ENCODE results near the gene MYH7. TPM values are rescaled to one million over a fixed set of nuclear protein-coding genes. Genes with fewer than 3 reads are reported as not detected.
A peak's percentile ranks its signal among the peaks of the same experiment; 100 is the strongest.

MYH7 gene
- total RNA-seq, 1 experiment from 2014 or later: not detected

DNA sequence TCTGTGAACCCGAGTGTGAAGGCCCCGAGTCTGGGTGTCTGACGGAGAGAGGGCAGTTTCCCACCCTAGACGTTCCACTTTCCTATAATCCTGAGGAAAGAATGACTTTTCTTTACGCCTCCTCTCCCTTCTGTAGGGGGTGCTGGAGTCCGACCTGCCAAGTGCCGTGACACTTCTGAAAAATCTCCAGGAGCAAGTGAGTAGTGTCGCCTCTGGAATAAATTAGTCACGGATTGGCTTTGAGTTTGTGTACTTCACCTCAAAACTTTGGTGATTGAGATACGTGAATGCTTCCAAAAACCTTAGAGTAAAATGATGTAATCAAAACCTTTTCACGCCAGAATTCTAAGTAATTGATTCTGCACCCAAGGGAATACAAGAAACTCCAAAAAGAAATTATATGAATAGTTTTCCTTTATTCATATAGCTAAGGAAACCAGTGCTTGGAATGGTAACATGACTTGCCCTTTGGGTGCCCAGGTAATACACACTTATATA lies 34.5 kb upstream of the MYH7 start (continued):
- TF ChIP-seq, protein P1, sequence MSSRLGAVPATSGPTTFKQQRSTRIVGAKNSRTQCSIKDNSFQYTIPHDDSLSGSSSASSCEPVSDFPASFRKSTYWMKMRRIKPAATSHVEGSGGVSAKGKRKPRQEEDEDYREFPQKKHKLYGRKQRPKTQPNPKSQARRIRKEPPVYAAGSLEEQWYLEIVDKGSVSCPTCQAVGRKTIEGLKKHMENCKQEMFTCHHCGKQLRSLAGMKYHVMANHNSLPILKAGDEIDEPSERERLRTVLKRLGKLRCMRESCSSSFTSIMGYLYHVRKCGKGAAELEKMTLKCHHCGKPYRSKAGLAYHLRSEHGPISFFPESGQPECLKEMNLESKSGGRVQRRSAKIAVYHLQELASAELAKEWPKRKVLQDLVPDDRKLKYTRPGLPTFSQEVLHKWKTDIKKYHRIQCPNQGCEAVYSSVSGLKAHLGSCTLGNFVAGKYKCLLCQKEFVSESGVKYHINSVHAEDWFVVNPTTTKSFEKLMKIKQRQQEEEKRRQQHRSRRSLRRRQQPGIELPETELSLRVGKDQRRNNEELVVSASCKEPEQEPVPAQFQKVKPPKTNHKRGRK (CRISPR knock-in tag; IDR thresholded peaks at IDR 0.05; ENCODE audit: borderline replicate concordance): no peak
- TF ChIP-seq KAT7 (CRISPR knock-in tag; IDR thresholded peaks at IDR 0.05; ENCODE audit: borderline replicate concordance) (no peak), OVOL2 (CRISPR knock-in tag; IDR thresholded peaks at IDR 0.05; ENCODE audit: borderline replicate concordance) (no peak), ZMAT4 (CRISPR knock-in tag; IDR thresholded peaks at IDR 0.05) (no peak), CBFB (CRISPR knock-in tag; IDR thresholded peaks at IDR 0.05; ENCODE audit: low read depth) (no peak), TEAD1 (CRISPR knock-in tag; IDR thresholded peaks at IDR 0.05) (no peak)
- TF ChIP-seq, protein P2, sequence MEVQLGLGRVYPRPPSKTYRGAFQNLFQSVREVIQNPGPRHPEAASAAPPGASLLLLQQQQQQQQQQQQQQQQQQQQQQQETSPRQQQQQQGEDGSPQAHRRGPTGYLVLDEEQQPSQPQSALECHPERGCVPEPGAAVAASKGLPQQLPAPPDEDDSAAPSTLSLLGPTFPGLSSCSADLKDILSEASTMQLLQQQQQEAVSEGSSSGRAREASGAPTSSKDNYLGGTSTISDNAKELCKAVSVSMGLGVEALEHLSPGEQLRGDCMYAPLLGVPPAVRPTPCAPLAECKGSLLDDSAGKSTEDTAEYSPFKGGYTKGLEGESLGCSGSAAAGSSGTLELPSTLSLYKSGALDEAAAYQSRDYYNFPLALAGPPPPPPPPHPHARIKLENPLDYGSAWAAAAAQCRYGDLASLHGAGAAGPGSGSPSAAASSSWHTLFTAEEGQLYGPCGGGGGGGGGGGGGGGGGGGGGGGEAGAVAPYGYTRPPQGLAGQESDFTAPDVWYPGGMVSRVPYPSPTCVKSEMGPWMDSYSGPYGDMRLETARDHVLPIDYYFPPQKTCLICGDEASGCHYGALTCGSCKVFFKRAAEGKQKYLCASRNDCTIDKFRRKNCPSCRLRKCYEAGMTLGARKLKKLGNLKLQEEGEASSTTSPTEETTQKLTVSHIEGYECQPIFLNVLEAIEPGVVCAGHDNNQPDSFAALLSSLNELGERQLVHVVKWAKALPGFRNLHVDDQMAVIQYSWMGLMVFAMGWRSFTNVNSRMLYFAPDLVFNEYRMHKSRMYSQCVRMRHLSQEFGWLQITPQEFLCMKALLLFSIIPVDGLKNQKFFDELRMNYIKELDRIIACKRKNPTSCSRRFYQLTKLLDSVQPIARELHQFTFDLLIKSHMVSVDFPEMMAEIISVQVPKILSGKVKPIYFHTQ (CRISPR knock-in tag; IDR thresholded peaks at IDR 0.05): no peak

DNA sequence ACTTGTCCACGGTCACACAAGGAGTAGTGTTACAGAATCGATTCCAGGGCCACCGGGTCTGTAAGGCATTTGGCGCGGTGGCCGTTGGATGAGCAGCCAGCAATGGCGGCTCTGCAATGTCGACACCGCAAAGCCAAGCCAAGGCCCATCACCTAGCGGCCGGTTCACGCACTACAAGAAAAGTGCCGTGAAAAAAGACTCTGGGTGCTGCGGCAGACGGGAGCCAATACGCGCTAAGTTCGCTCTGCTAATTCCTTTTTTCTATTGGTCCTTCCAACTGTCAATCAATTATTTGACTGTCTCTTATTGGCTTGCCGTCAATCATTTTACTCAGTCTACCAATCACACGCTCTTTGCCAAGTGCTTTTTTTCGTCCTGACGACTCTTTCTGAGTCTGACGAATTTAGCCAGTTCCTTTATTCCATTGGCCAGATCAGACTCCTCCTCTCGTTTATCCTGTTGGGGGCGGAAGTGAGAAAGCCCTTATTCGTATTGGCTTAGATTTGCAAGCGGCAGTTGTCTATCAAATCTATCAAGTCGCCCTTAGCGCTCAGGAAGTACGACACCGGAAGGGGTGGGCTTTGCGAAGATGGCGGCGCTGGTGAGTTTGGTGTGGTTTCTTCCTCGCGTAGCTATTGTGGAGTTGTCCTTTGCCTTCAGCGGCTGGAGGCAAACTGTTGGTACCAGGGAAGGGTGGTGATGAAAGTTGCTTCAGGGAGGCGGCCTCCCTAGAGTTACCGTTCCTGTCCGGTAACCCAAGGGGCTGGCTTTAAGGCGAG lies 33.9 kb upstream of the MYH7 start, which contains the start of gene NGDN:
Gene NGDN, plus strand, starts transcription at position 577 of the 779 bp plus-strand sequence. Its CDS starts 13 bp downstream, at position 590.
- no peak within 1 kb of the TSS for H3K27ac Mint-ChIP-seq
- peaks cover 8% of the 10 kb centered on the region for H3K4me1 Mint-ChIP-seq
- peaks cover 20% of the 10 kb centered on the region for H3K36me3 Mint-ChIP-seq
- H3K27me3 Mint-ChIP-seq (ENCODE audit: low read depth): peaks cover 30% of the 10 kb centered on the region
- POLR2A ChIA-PET: no interaction called here
- H3K4me3 Mint-ChIP-seq: no peak within 1 kb of the TSS
- ATAC-seq (peak; percentile 98), DNase-seq (ENCODE audit: low spot score) (peak; percentile 96)
- CTCF ChIA-PET: interaction anchor here (0.6 to 1.2 kb wide), 7 partner anchors 9 to 109 kb away, joined by 3 to 8 read pairs (median 3); no protein-coding TSS in a partner anchor
- no peaks in the 10 kb centered on the region for H3K9me3 Mint-ChIP-seq
- TF ChIP-seq, protein P3, sequence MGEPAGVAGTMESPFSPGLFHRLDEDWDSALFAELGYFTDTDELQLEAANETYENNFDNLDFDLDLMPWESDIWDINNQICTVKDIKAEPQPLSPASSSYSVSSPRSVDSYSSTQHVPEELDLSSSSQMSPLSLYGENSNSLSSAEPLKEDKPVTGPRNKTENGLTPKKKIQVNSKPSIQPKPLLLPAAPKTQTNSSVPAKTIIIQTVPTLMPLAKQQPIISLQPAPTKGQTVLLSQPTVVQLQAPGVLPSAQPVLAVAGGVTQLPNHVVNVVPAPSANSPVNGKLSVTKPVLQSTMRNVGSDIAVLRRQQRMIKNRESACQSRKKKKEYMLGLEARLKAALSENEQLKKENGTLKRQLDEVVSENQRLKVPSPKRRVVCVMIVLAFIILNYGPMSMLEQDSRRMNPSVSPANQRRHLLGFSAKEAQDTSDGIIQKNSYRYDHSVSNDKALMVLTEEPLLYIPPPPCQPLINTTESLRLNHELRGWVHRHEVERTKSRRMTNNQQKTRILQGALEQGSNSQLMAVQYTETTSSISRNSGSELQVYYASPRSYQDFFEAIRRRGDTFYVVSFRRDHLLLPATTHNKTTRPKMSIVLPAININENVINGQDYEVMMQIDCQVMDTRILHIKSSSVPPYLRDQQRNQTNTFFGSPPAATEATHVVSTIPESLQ (CRISPR knock-in tag; IDR thresholded peaks at IDR 0.05): no peak
- TF ChIP-seq ELF4 (CRISPR knock-in tag; IDR thresholded peaks at IDR 0.05; ENCODE audit: low read depth): no peak
- TF ChIP-seq USF1 (CRISPR knock-in tag; IDR thresholded peaks at IDR 0.05): 0 out of 2 replicates have a peak, but pooled peaks have one; percentile 30
- no peak for TF ChIP-seq JUN (CRISPR knock-in tag; IDR thresholded peaks at IDR 0.05)
- TF ChIP-seq CBFB (CRISPR knock-in tag; IDR thresholded peaks at IDR 0.05; ENCODE audit: low read depth): no peak
- no peak for TF ChIP-seq ZNF121 (CRISPR knock-in tag; IDR thresholded peaks at IDR 0.05)
- TF ChIP-seq TCF7 (CRISPR knock-in tag; IDR thresholded peaks at IDR 0.05; ENCODE audit: low read depth): no peak
- TF ChIP-seq, protein P4, sequence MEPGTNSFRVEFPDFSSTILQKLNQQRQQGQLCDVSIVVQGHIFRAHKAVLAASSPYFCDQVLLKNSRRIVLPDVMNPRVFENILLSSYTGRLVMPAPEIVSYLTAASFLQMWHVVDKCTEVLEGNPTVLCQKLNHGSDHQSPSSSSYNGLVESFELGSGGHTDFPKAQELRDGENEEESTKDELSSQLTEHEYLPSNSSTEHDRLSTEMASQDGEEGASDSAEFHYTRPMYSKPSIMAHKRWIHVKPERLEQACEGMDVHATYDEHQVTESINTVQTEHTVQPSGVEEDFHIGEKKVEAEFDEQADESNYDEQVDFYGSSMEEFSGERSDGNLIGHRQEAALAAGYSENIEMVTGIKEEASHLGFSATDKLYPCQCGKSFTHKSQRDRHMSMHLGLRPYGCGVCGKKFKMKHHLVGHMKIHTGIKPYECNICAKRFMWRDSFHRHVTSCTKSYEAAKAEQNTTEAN (CRISPR knock-in tag; IDR thresholded peaks at IDR 0.05): no peak
- TF ChIP-seq FOXP4 (CRISPR knock-in tag; IDR thresholded peaks at IDR 0.05): no peak
- no peak for TF ChIP-seq KAT7 (CRISPR knock-in tag; IDR thresholded peaks at IDR 0.05; ENCODE audit: borderline replicate concordance)
- no peak for TF ChIP-seq ZMAT4 (CRISPR knock-in tag; IDR thresholded peaks at IDR 0.05)
- no peak for TF ChIP-seq SMAD4 (CRISPR knock-in tag; IDR thresholded peaks at IDR 0.05)
- TF ChIP-seq RELA (CRISPR knock-in tag; IDR thresholded peaks at IDR 0.05; ENCODE audit: borderline replicate concordance): no peak
- no peak for TF ChIP-seq GRHL2 (CRISPR knock-in tag; IDR thresholded peaks at IDR 0.05; ENCODE audit: insufficient replicate concordance, severe bottlenecking)
- no peak for TF ChIP-seq ESRRA (CRISPR knock-in tag; IDR thresholded peaks at IDR 0.05; ENCODE audit: borderline replicate concordance)
- no peak for TF ChIP-seq ZNF423 (CRISPR knock-in tag; IDR thresholded peaks at IDR 0.05)
- no peak for TF ChIP-seq ZNF263 (CRISPR knock-in tag; IDR thresholded peaks at IDR 0.05; ENCODE audit: low read depth)
- TF ChIP-seq NFATC4 (CRISPR knock-in tag; IDR thresholded peaks at IDR 0.05): no peak
- TF ChIP-seq GTF2I (CRISPR knock-in tag; conservative IDR thresholded peaks at IDR 0.05): no peak

Data from WTC11 (cell line).